GM19240 (cell line): ENCODE data around the gene RHCE.
"Not testable (repeated sequence)": the region's sequence is repeated elsewhere in the genome, so short reads cannot be mapped to it uniquely, and the experiment has no call there.

Source experiments
- DNase-seq: peaks from one replicate; pipeline ENCODE4 v3.0.0; 2011; ENCODE audit warnings: low spot score; ENCODE audit not compliant: insufficient read length

The RHCE gene

GRCh38 chr1:25420715-25421114 lies at the start of gene RHCE:
Gene RHCE (minus strand): TSS chr1:25420825. CDS start chr1:25420786, 39 bp downstream.
- DNase-seq = not testable (repeated sequence)

GRCh38 chr1:25469177-25469576 lies 48.6 kb upstream of the RHCE start:
- no peak for DNase-seq

GRCh38 chr1:25468033-25468432 lies 47.4 kb upstream of the RHCE start:
- no peak for DNase-seq

GRCh38 chr1:25467616-25468015 lies 47.0 kb upstream of the RHCE start:
- no peak for DNase-seq

GRCh38 chr1:25467193-25467592 lies 46.6 kb upstream of the RHCE start:
- DNase-seq = no peak

GRCh38 chr1:25462732-25463131 lies 42.1 kb upstream of the RHCE start:
- DNase-seq = no peak

GRCh38 chr1:25461849-25462248 lies 41.2 kb upstream of the RHCE start:
- DNase-seq = no peak

- DNase-seq = not testable (repeated sequence)
These were observed 40.2 kb upstream of the RHCE start for GRCh38 chr1:25460816-25461215.

GRCh38 chr1:25460020-25460419 lies 39.4 kb upstream of the RHCE start:
- no peak for DNase-seq

GRCh38 chr1:25458541-25459298 lies 38.1 kb upstream of the RHCE start:
- DNase-seq = no peak

- DNase-seq = no peak
These were observed 35.9 kb upstream of the RHCE start for GRCh38 chr1:25456502-25456901.

GRCh38 chr1:25451908-25452307 lies 31.3 kb upstream of the RHCE start:
- no peak for DNase-seq

GRCh38 chr1:25450891-25451290 lies 30.3 kb upstream of the RHCE start:
- no peak for DNase-seq

GRCh38 chr1:25447547-25447946 lies 26.9 kb upstream of the RHCE start:
- no peak for DNase-seq

- DNase-seq = no peak
These were observed 25.4 kb upstream of the RHCE start for GRCh38 chr1:25445993-25446538.

GRCh38 chr1:25444604-25445003 lies 24.0 kb upstream of the RHCE start:
- DNase-seq = not testable (repeated sequence)

GRCh38 chr1:25443030-25443699 lies 22.5 kb upstream of the RHCE start:
- DNase-seq = no peak

GRCh38 chr1:25442178-25442577 lies 21.6 kb upstream of the RHCE start:
- DNase-seq = no peak

GRCh38 chr1:25439287-25439686 lies 18.7 kb upstream of the RHCE start:
- DNase-seq = no peak

- DNase-seq = no peak
These were observed 17.0 kb upstream of the RHCE start for GRCh38 chr1:25437672-25438071.

GRCh38 chr1:25435397-25436108 lies 14.9 kb upstream of the RHCE start:
- DNase-seq = no peak
